GM06990 (cell line): ENCODE measurements around the gene RAB22A.

Experiments
- DNase-seq: peaks from one replicate; pipeline ENCODE4 v3.0.0-alpha.2; 2011; ENCODE audit not compliant: insufficient read length; ENCODE audit errors: extremely low read depth
- H3K27me3 ChIP-seq: replicated peaks from 2 replicates; pipeline ENCODE4 v1.6.0; 2011; ENCODE audit warnings: low read length; ENCODE audit not compliant: control insufficient read depth, insufficient read depth
- H3K36me3 ChIP-seq: 2 replicates; pipeline ENCODE4 v1.5.1; 2011; ENCODE audit warnings: low read length; ENCODE audit not compliant: control insufficient read depth, insufficient read depth
- H3K4me3 ChIP-seq: replicated peaks from 2 replicates; pipeline ENCODE4 v1.5.1; 2011; ENCODE audit warnings: low read depth, mild to moderate bottlenecking, control low read depth, low read length
- CTCF ChIP-seq: IDR thresholded peaks from 2 replicates; pipeline ENCODE4 v1.5.1; 2011; ENCODE audit warnings: low read length, control low read depth, mild to moderate bottlenecking, inconsistent platforms; ENCODE audit not compliant: insufficient read depth, poor library complexity, severe bottlenecking

Gene RAB22A

GRCh38 chr20:58277578-58278472, 31.7 kb upstream of the RAB22A start:
- no peak for TF ChIP-seq CTCF
- no peak for DNase-seq
- H3K36me3 ChIP-seq = no peaks in the 10 kb centered on the region
- no peaks in the 10 kb centered on the region for H3K27me3 ChIP-seq
- H3K4me3 ChIP-seq = no peak overlapping the region

- H3K27me3 ChIP-seq = no peaks in the 10 kb centered on the region
- no peak for TF ChIP-seq CTCF
- H3K4me3 ChIP-seq = no peak overlapping the region
- DNase-seq = no peak
- H3K36me3 ChIP-seq = no peaks in the 10 kb centered on the region; the same call in 1 of the 2 replicates
Observed at GRCh38 chr20:58286729-58287128, 22.8 kb upstream of the RAB22A start.

- H3K4me3 ChIP-seq = no peak overlapping the region
- H3K36me3 ChIP-seq = no peaks in the 10 kb centered on the region; the same call in 1 of the 2 replicates
- TF ChIP-seq CTCF = no peak
- no peak for DNase-seq
- no peaks in the 10 kb centered on the region for H3K27me3 ChIP-seq
Observed at GRCh38 chr20:58287638-58288037, 21.9 kb upstream of the RAB22A start.

GRCh38 chr20:58289143-58289542, 20.4 kb upstream of the RAB22A start:
- TF ChIP-seq CTCF = no peak
- DNase-seq = no peak
- H3K27me3 ChIP-seq = no peaks in the 10 kb centered on the region
- no peak overlapping the region for H3K4me3 ChIP-seq
- no peaks in the 10 kb centered on the region; the same call in 1 of the 2 replicates for H3K36me3 ChIP-seq

GRCh38 chr20:58293453-58293852, 16.1 kb upstream of the RAB22A start:
- no peak for DNase-seq
- no peaks in the 10 kb centered on the region for H3K27me3 ChIP-seq
- H3K36me3 ChIP-seq = no peaks in the 10 kb centered on the region
- no peak overlapping the region for H3K4me3 ChIP-seq
- no peak for TF ChIP-seq CTCF
